Measurements from ENCODE around the gene RNF208. TPM values are rescaled to one million over a fixed set of nuclear protein-coding genes. Genes with fewer than 3 reads are reported as not detected.

The RNF208 gene, protein sequence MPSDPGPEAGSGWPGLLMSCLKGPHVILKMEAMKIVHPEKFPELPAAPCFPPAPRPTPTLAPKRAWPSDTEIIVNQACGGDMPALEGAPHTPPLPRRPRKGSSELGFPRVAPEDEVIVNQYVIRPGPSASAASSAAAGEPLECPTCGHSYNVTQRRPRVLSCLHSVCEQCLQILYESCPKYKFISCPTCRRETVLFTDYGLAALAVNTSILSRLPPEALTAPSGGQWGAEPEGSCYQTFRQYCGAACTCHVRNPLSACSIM
- total RNA-seq (2012; rRNA removed), result not detected in 2 replicates
- 1.2 and 1.6 TPM in 2 replicates for polyA plus RNA-seq (2012; rRNA removed)
- 1.3 and 3.7 TPM in 2 replicates for polyA plus RNA-seq (2012; cell fraction: cytosol; rRNA removed)
- 3.4 and 10.0 TPM in 2 replicates for polyA plus RNA-seq (2012; cell fraction: nucleus; rRNA removed; ENCODE audit: low replicate concordance)
- not detected for Bru-seq, nascent RNA
- percentile 42 among the genes with signal in this experiment for BruChase-seq, experiment 1, labeled RNA remaining after a 6-hour chase
- BruChase-seq, experiment 2, labeled RNA remaining after a 2-hour chase, result percentile 31 among the genes with signal in this experiment
- long read RNA-seq, partial matches to known transcripts, result 0 of 4 reads
- long read RNA-seq, other reads (novel, unspliced or antisense), result 0 of 4 reads

DNA sequence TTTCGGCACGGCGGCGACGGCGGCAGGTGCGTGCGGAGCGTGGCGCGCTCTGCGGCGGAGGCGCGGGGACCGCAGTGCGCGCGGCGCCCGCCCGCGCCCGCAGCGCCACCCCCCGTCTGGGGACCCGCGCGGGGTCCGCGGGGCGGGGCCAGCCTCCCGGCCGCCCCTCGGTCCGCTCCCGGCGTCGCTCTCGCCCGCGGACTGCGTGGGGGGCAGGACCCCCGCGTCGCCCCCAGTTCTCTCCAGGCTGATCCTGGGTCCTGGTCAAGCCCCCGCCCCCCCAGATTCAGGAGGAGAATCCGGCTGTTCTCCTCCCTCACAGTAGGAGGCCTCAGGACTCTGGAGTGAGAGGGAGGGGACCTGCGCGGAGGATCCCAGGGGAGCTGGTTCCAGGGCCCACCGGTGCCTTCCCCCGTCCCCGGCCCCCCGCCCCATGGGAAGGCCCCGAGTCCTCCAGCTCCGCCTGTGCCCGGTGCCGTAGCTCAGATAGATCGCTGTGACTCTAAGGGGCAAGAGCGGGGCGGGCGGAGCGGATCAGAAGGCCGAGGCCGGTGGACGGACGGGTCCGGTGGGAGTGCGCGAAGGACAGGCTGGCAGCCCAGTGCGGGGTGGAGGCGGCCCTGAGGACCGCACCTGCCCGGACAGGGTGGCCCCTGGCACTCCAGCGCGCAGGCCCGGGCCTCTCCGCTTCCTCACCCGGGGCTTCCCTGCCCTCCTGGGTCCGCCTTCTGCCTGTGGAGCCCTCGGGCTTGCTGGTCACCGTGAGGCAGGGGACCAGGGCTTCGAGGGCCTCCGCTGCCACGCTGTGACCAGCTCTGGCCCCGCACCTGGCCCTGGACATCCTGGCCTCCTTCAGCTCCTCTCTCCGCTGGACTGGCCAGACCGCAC, at the start of gene RNF208:
RNF208 (minus strand) TSS at position 51 of the 888 bp plus-strand sequence. CDS start 1,028 bp downstream, outside the sequence.
- Histone ChIP-seq H3K4me2 (ENCODE audit: low read depth, low read length) (peak within 1 kb of the TSS; percentile 76), H3K18ac (ENCODE audit: low read depth, low read length) (no peak within 1 kb of the TSS), H3K4me3 (ENCODE audit: insufficient read depth, low read depth, low read length) (peak within 1 kb of the TSS; percentile 33), H2BK20ac (ENCODE audit: low read depth, low read length) (no peak within 1 kb of the TSS), H3K4me1 (ENCODE audit: control insufficient read depth, insufficient read depth, low read length) (peaks cover 19% of the 10 kb centered on the region), H2AK9ac (replicated peaks; ENCODE audit: low read depth, low read length, poor library complexity) (peak within 1 kb of the TSS; percentile 86), H3K9me3 (ENCODE audit: control insufficient read depth, insufficient read depth, low read length) (no peaks in the 10 kb centered on the region), H2BK120ac (ENCODE audit: low read depth, low read length) (no peak within 1 kb of the TSS), H3K36me3 (ENCODE audit: control insufficient read depth, insufficient read depth, low read length) (no peaks in the 10 kb centered on the region), H3K9me1 (ENCODE audit: insufficient read depth, low read length) (peaks cover 3% of the 10 kb centered on the region; the same call in 1 of the 2 replicates), H4K8ac (ENCODE audit: low read depth in 2 of 2, low read length in 2 of 2) (peak within 1 kb of the TSS; percentile 14 to 65; a peak in 3 of 4 replicates), H3K14ac (replicated peaks; ENCODE audit: low read depth, low read length) (no peak within 1 kb of the TSS; the same call in 1 of the 2 replicates), H4K20me1 (ENCODE audit: insufficient read depth, low read length) (no peaks in the 10 kb centered on the region), H2AK5ac (ENCODE audit: low read depth, low read length) (peak within 1 kb of the TSS; percentile 74; the same call in 1 of the 2 replicates), H3K27ac (ENCODE audit: insufficient read depth, low read length) (peak within 1 kb of the TSS; percentile 15; the same call in 1 of the 2 replicates), H4K5ac (ENCODE audit: low read depth, low read length) (peak within 1 kb of the TSS; percentile 53), H3K9ac (ENCODE audit: low read depth, low read length) (no peak within 1 kb of the TSS), H2BK5ac (ENCODE audit: low read depth, low read length, poor library complexity, severe bottlenecking) (no peak within 1 kb of the TSS), H3K23ac (ENCODE audit: low read depth, low read length) (no peak within 1 kb of the TSS; the same call in 1 of the 2 replicates), H3K56ac (ENCODE audit: extremely low read depth, insufficient read depth, low read length) (no peak within 1 kb of the TSS), H3K79me1 (ENCODE audit: low read depth in 1 of 2, low read length in 2 of 2) (peaks cover 0 to 4% of the 10 kb centered on the region in 2 experiments; a peak in 1 of 4 replicates), H4K91ac (ENCODE audit: insufficient read depth, low read depth, low read length) (no peak within 1 kb of the TSS; the same call in 1 of the 2 replicates), H2AFZ (replicated peaks; ENCODE audit: low read length, poor library complexity) (peak within 1 kb of the TSS; percentile 90), H3K4ac (ENCODE audit: low read depth, low read length) (peak within 1 kb of the TSS; percentile 56), H3K27me3 (ENCODE audit: control insufficient read depth, insufficient read depth, low read length) (no peaks in the 10 kb centered on the region), H2BK15ac (ENCODE audit: low read depth, low read length) (no peak within 1 kb of the TSS)
- WGBS, 2 experiments (ENCODE audit: extremely low coverage in 2 of 2, insufficient read length in 1 of 2), result 17% methylated on average over 37 of the region's 88 CpGs; no CpG with 5 or more reads in 1 of the 2 experiments
- ChIA-PET CTCF (no interaction called here), POLR2A (ENCODE audit: unreplicated experiment) (interaction anchor here (1.1 kb wide), 2 partner anchors 16 to 18 kb away, joined by 3 to 6 read pairs; no protein-coding TSS in a partner anchor)
- intact Hi-C loops (cut with micrococcal nuclease) (no loop called here), dilution Hi-C loops (cut with HindIII; ENCODE audit: low sequenced_read_pairs, unreplicated experiment) (no loop called here), in situ Hi-C loops (cut with MboI; ENCODE audit: low sequenced_read_pairs) (no loop called here)
- no TSS peak for BruUV-seq (replicated peaks)
- ATAC-seq (ENCODE audit: low read depth), result no peak
- no peak for DNase-seq
- TF ChIP-seq RFX5 (IDR thresholded peaks at IDR 0.05; ENCODE audit: low read depth, low read length) (no peak), FOS (IDR thresholded peaks at IDR 0.05; ENCODE audit: low read depth, low read length) (no peak), RCOR1 (IDR thresholded peaks at IDR 0.05; ENCODE audit: insufficient replicate concordance, low read length) (no peak), NFE2L2 (IDR thresholded peaks at IDR 0.05; ENCODE audit: low read depth, low read length) (no peak), MAZ (IDR thresholded peaks at IDR 0.05; ENCODE audit: borderline replicate concordance, low read depth, low read length) (no peak), CHD1 (IDR thresholded peaks at IDR 0.05; ENCODE audit: low read depth, low read length) (no peak)
- TF ChIP-seq, protein P1, sequence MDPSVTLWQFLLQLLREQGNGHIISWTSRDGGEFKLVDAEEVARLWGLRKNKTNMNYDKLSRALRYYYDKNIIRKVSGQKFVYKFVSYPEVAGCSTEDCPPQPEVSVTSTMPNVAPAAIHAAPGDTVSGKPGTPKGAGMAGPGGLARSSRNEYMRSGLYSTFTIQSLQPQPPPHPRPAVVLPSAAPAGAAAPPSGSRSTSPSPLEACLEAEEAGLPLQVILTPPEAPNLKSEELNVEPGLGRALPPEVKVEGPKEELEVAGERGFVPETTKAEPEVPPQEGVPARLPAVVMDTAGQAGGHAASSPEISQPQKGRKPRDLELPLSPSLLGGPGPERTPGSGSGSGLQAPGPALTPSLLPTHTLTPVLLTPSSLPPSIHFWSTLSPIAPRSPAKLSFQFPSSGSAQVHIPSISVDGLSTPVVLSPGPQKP (IDR thresholded peaks at IDR 0.05; ENCODE audit: borderline replicate concordance, low read depth, low read length), result no peak
